Measurements from ENCODE around the gene CORT. TPM values are rescaled to one million over a fixed set of nuclear protein-coding genes. Genes with fewer than 3 reads are reported as not detected.

The CORT gene
- total RNA-seq, 1 experiment from 2014 or later = not detected

DNA sequence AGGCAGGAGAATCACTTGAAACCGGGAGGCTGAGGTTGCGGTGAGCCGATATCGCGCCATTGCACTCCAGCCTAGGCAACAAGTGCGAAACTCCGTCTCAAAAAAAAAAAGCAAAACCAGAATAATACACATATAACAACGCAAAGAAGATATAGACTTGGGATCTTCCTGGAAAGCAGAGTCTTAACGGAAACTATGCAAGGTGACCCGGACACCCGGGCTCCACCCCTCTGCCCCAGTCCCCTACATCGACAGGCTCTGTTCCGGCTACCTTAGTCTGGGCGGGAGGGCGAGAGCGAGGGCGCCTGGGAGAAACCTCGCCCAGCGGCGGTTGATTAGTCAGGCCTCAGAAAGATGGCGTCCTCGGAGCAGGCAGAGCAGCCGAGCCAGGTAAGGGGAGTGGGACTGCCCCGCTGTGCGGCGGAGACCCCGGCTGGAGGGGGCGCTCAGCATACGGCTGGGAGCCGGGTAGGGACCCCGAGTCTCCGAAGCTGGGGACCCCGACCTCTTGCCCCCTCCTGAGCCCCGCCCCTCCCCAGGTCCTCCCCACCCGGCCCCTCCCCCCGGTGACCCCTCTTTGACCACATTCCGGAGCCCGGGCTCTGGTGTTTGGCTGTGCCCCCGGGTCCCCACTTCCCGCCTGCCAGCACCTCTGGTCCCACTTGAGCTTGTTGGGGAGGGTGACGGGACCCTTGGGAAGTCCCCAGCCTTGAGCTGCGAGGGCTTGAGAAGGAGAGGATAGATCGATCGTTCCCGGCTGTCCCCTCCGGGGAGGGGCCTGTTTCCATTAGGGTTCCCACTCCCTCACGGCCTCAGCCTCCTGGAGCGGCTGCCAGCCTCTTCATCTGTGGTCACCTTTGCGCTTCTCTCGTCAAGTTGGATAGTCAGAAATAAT lies 25.0 kb downstream of the CORT start, which contains the start of gene PEX14:
Gene PEX14, plus strand, starts transcription at position 338 of the 895 bp plus-strand sequence. Its CDS starts 17 bp downstream, at position 355.
- peak; percentile 92 for DNase-seq
- Histone ChIP-seq H3K27me3 (replicated peaks; ENCODE audit: control insufficient read depth, insufficient read depth, low read length) (no peaks in the 10 kb centered on the region), H3K36me3 (ENCODE audit: control insufficient read depth, insufficient read depth, low read length) (no peaks in the 10 kb centered on the region), H3K9me3 (no peaks in the 10 kb centered on the region), H3K4me1 (no peaks in the 10 kb centered on the region), H3K4me3 (ENCODE audit: low read depth, low read length) (peak within 1 kb of the TSS; percentile 92)
- TF ChIP-seq, protein P1, sequence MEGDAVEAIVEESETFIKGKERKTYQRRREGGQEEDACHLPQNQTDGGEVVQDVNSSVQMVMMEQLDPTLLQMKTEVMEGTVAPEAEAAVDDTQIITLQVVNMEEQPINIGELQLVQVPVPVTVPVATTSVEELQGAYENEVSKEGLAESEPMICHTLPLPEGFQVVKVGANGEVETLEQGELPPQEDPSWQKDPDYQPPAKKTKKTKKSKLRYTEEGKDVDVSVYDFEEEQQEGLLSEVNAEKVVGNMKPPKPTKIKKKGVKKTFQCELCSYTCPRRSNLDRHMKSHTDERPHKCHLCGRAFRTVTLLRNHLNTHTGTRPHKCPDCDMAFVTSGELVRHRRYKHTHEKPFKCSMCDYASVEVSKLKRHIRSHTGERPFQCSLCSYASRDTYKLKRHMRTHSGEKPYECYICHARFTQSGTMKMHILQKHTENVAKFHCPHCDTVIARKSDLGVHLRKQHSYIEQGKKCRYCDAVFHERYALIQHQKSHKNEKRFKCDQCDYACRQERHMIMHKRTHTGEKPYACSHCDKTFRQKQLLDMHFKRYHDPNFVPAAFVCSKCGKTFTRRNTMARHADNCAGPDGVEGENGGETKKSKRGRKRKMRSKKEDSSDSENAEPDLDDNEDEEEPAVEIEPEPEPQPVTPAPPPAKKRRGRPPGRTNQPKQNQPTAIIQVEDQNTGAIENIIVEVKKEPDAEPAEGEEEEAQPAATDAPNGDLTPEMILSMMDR (IDR thresholded peaks at IDR 0.05; ENCODE audit: insufficient read depth in 1 of 2, low read depth in 1 of 2, low read length in 1 of 2, severe bottlenecking in 1 of 2, unreplicated experiment in 1 of 2) = no peak
- ChIA-PET POLR2A (no interaction called here), CTCF (interaction anchor here (0.7 kb wide), 2 partner anchors 9 to 220 kb away, joined by 3 read pairs; no protein-coding TSS in a partner anchor)
- peak within 1 kb of the TSS; percentile 89 for H3K27ac Mint-ChIP-seq (ENCODE audit: unreplicated experiment)
- H3K36me3 Mint-ChIP-seq (ENCODE audit: insufficient read depth, unreplicated experiment) = peaks cover 19% of the 10 kb centered on the region
- BruUV-seq (replicated peaks) = no TSS peak
- no peaks in the 10 kb centered on the region for H3K9me3 Mint-ChIP-seq (ENCODE audit: unreplicated experiment)
- no peaks in the 10 kb centered on the region for H3K27me3 Mint-ChIP-seq (ENCODE audit: insufficient read depth, unreplicated experiment)
- peaks cover 13% of the 10 kb centered on the region for H3K4me1 Mint-ChIP-seq (ENCODE audit: low read depth, unreplicated experiment)
- intact Hi-C loops (cut with micrococcal nuclease; ENCODE audit: unreplicated experiment) = loop anchor here (2.0 kb wide), 2 partner anchors 20 to 76 kb away; partner anchors contain the start of gene PGD
- peak within 1 kb of the TSS; percentile 98 for H3K4me3 Mint-ChIP-seq (ENCODE audit: unreplicated experiment)

DNA sequence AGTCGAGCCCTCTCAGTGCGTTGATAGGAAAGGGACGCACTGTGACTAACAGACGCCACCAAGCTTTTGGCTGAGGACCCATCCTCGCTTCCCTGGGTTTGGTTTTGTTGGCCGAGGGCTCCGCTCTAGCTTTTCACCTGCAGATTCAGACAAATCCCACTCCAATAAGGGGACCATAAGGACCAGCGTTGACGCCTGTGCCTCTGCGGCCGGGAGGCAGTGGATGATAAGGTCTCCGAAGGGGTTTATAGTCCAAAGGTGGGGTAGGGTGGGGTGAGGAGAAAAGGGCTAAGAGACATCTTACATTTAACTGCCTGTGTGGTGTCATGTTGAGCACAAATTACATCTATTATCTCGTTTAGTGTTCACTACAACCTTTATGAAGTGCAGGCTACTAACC lies 25.7 kb downstream of the CORT start:
- Histone ChIP-seq H3K9me3 (no peaks in the 10 kb centered on the region), H3K27me3 (replicated peaks; ENCODE audit: control insufficient read depth, insufficient read depth, low read length) (no peaks in the 10 kb centered on the region), H3K4me1 (no peaks in the 10 kb centered on the region), H3K36me3 (ENCODE audit: control insufficient read depth, insufficient read depth, low read length) (no peaks in the 10 kb centered on the region), H3K4me3 (ENCODE audit: low read depth, low read length) (peak overlapping the region; percentile 92)
- Mint-ChIP-seq H3K36me3 (ENCODE audit: insufficient read depth, unreplicated experiment) (peaks cover 19% of the 10 kb centered on the region), H3K27ac (ENCODE audit: unreplicated experiment) (peak overlapping the region; percentile 89), H3K4me1 (ENCODE audit: low read depth, unreplicated experiment) (peaks cover 13% of the 10 kb centered on the region), H3K9me3 (ENCODE audit: unreplicated experiment) (no peaks in the 10 kb centered on the region), H3K4me3 (ENCODE audit: unreplicated experiment) (peak overlapping the region; percentile 98), H3K27me3 (ENCODE audit: insufficient read depth, unreplicated experiment) (no peaks in the 10 kb centered on the region)
- intact Hi-C loops (cut with micrococcal nuclease; ENCODE audit: unreplicated experiment) = loop anchor here (2.0 kb wide), 2 partner anchors 19 to 77 kb away; partner anchors contain the start of gene PGD
- TF ChIP-seq, protein P1 (IDR thresholded peaks at IDR 0.05; ENCODE audit: insufficient read depth in 1 of 2, low read depth in 1 of 2, low read length in 1 of 2, severe bottlenecking in 1 of 2, unreplicated experiment in 1 of 2) = no peak
- no TSS peak for BruUV-seq (replicated peaks)
- DNase-seq = no peak
- ChIA-PET POLR2A (no interaction called here), CTCF (interaction anchor here (0.7 kb wide), 1 partner anchor 10 kb away, joined by 3 read pairs; no protein-coding TSS in a partner anchor)

DNA sequence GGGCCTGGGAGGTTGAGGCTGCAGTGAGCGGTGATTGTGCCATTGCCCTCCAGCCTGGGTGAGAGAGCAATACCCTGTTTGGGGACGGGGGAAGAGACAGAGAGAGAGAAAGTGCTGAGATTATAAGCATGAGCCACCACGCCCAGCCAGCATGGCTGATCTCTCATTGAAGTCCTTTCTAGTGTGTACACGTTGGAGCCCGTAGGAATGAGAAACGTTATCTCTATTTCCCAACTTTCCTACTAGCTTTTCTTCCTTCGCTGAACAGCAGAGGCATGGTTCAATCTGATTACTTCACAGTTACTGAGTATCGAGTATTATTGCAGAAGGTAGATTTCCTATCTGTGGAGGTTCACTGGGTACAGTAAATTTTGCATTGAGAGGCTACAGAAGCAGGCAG lies 29.5 kb downstream of the CORT start:
- no peak for DNase-seq
- Mint-ChIP-seq H3K4me3 (ENCODE audit: unreplicated experiment) (no peak overlapping the region), H3K9me3 (ENCODE audit: unreplicated experiment) (no peaks in the 10 kb centered on the region), H3K36me3 (ENCODE audit: insufficient read depth, unreplicated experiment) (peaks cover 20% of the 10 kb centered on the region), H3K27ac (ENCODE audit: unreplicated experiment) (no peak overlapping the region), H3K27me3 (ENCODE audit: insufficient read depth, unreplicated experiment) (no peaks in the 10 kb centered on the region), H3K4me1 (ENCODE audit: low read depth, unreplicated experiment) (peaks cover 13% of the 10 kb centered on the region)
- ChIA-PET POLR2A (no interaction called here), CTCF (interaction anchor here (0.6 kb wide), 1 partner anchor 42 kb away, joined by 4 read pairs; no protein-coding TSS in a partner anchor)
- Histone ChIP-seq H3K4me1 (no peaks in the 10 kb centered on the region), H3K9me3 (no peaks in the 10 kb centered on the region), H3K4me3 (ENCODE audit: low read depth, low read length) (no peak overlapping the region), H3K27me3 (replicated peaks; ENCODE audit: control insufficient read depth, insufficient read depth, low read length) (no peaks in the 10 kb centered on the region), H3K36me3 (ENCODE audit: control insufficient read depth, insufficient read depth, low read length) (no peaks in the 10 kb centered on the region)
- intact Hi-C loops (cut with micrococcal nuclease; ENCODE audit: unreplicated experiment) = no loop called here
- BruUV-seq (replicated peaks) = no TSS peak
- TF ChIP-seq, protein P1 (IDR thresholded peaks at IDR 0.05; ENCODE audit: insufficient read depth in 1 of 2, low read depth in 1 of 2, low read length in 1 of 2, severe bottlenecking in 1 of 2, unreplicated experiment in 1 of 2) = no peak
